H1 (cell line): ENCODE measurements around the gene PAQR4. TPM values are rescaled to one million over a fixed set of nuclear protein-coding genes. Genes with fewer than 3 reads are reported as not detected.

Experiments
- EGR1 ChIP-seq: IDR thresholded peaks from 2 replicates; pipeline ENCODE4 v1.6.1; 2011; ENCODE audit warnings: low read depth, low read length, borderline replicate concordance
- NANOG ChIP-seq: IDR thresholded peaks from 2 replicates; pipeline ENCODE4 v1.6.1; 2011; ENCODE audit warnings: low read length, low read depth, mild to moderate bottlenecking, inconsistent platforms; ENCODE audit not compliant: insufficient read depth, poor library complexity, severe bottlenecking
- POLR2A ChIP-seq, 2 experiments: IDR thresholded peaks; 1 replicate in 1 of 2; 2 replicates in 1 of 2; pipeline ENCODE4 v1.6.1; 2011; ENCODE audit warnings: low read depth in 2 of 2, low read length in 2 of 2, mild to moderate bottlenecking in 2 of 2; ENCODE audit errors: control extremely low read depth in 1 of 2
- POLR2AphosphoS5 ChIP-seq: IDR thresholded peaks from 2 replicates; pipeline ENCODE4 v1.6.1; 2011; ENCODE audit warnings: low read depth, low read length
- polyA plus RNA-seq, 7 experiments: library from polyadenylated mRNA; depleted of rRNA in 3 of 7; stranded (reverse) in 5 of 7; unstranded in 2 of 7; fragments of >200 nt in 5 of 7; fragments of 200-250 nt in 2 of 7; gene quantifications; 1 replicate in 5 of 7; 2 replicates in 1 of 7; 4 replicates in 1 of 7; pipeline versions ENCODE4 v1.2.1 to v1.2.3, GENCODE V29; 2011 to 2013; ENCODE audit warnings: missing spikeins in 2 of 7, mixed read lengths in 2 of 7
- total RNA-seq: library from RNA; stranded (reverse); fragmentation: NEBNext Ultra II Directional; extraction: Animal tissue kit (Norgen Biotek cat#: 25700); gene quantifications from 2 replicates; pipeline ENCODE4 v1.2.1, GENCODE V29; 2021
- TF ChIP-seq, protein P1 (sequence below): fragments of 300-600 bp; sonication (generic); IDR thresholded peaks from 2 replicates; pipeline ENCODE4 v1.7.1; 2012; ENCODE audit warnings: low read length, moderate library complexity, mild to moderate bottlenecking, inconsistent platforms; ENCODE audit not compliant: insufficient replicate concordance

Gene PAQR4
- total and polyA plus RNA-seq, 2 of the 8 experiments (the other 6 are each of a cell fraction or from before 2014, with no cell fraction given): 28.2 to 34.6 TPM

DNA sequence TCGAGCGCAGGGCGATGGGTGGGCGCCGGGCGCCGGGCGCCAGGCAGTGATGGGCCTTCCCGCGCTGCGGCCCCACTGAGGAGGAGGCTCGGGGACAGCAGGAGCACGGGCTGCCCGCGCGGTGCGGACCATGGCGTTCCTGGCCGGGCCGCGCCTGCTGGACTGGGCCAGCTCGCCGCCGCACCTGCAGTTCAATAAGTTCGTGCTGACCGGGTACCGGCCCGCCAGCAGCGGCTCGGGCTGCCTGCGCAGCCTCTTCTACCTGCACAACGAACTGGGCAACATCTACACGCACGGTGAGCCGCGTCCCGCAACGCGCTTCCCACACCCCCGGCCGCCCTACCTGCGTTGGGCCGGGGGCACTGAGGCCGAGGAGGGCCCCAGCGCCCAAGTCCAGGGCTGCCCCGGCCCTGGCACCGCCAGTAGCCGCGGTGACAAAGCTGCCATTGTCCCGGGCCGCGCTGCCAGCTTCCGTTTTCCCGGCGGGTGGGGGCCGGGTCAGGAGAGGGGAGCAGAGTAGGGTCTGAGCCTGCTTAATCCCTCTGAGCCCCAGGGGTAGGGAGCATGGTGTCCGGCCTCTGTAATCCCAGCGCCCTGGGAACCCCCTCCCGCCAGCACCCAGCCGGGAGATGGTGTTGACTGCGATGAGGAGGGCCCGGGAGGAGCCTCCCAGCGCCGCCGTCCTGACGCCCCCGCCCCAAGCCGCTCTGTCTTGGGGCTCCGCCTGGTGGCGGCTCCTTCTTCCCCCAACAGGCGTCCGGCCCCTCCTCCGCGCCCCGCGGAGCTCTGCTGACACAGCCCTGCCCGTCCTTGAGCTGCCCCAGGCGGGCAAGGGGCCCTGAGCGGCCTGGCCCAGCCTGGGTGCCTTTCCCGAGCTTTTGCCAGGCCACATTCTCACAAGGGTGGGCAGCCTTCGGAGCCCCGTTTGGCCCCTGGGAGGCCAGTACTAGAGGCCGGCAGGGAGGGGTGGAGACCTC is 685 bp downstream of the PAQR4 start (continued):
- TF ChIP-seq, protein P1, sequence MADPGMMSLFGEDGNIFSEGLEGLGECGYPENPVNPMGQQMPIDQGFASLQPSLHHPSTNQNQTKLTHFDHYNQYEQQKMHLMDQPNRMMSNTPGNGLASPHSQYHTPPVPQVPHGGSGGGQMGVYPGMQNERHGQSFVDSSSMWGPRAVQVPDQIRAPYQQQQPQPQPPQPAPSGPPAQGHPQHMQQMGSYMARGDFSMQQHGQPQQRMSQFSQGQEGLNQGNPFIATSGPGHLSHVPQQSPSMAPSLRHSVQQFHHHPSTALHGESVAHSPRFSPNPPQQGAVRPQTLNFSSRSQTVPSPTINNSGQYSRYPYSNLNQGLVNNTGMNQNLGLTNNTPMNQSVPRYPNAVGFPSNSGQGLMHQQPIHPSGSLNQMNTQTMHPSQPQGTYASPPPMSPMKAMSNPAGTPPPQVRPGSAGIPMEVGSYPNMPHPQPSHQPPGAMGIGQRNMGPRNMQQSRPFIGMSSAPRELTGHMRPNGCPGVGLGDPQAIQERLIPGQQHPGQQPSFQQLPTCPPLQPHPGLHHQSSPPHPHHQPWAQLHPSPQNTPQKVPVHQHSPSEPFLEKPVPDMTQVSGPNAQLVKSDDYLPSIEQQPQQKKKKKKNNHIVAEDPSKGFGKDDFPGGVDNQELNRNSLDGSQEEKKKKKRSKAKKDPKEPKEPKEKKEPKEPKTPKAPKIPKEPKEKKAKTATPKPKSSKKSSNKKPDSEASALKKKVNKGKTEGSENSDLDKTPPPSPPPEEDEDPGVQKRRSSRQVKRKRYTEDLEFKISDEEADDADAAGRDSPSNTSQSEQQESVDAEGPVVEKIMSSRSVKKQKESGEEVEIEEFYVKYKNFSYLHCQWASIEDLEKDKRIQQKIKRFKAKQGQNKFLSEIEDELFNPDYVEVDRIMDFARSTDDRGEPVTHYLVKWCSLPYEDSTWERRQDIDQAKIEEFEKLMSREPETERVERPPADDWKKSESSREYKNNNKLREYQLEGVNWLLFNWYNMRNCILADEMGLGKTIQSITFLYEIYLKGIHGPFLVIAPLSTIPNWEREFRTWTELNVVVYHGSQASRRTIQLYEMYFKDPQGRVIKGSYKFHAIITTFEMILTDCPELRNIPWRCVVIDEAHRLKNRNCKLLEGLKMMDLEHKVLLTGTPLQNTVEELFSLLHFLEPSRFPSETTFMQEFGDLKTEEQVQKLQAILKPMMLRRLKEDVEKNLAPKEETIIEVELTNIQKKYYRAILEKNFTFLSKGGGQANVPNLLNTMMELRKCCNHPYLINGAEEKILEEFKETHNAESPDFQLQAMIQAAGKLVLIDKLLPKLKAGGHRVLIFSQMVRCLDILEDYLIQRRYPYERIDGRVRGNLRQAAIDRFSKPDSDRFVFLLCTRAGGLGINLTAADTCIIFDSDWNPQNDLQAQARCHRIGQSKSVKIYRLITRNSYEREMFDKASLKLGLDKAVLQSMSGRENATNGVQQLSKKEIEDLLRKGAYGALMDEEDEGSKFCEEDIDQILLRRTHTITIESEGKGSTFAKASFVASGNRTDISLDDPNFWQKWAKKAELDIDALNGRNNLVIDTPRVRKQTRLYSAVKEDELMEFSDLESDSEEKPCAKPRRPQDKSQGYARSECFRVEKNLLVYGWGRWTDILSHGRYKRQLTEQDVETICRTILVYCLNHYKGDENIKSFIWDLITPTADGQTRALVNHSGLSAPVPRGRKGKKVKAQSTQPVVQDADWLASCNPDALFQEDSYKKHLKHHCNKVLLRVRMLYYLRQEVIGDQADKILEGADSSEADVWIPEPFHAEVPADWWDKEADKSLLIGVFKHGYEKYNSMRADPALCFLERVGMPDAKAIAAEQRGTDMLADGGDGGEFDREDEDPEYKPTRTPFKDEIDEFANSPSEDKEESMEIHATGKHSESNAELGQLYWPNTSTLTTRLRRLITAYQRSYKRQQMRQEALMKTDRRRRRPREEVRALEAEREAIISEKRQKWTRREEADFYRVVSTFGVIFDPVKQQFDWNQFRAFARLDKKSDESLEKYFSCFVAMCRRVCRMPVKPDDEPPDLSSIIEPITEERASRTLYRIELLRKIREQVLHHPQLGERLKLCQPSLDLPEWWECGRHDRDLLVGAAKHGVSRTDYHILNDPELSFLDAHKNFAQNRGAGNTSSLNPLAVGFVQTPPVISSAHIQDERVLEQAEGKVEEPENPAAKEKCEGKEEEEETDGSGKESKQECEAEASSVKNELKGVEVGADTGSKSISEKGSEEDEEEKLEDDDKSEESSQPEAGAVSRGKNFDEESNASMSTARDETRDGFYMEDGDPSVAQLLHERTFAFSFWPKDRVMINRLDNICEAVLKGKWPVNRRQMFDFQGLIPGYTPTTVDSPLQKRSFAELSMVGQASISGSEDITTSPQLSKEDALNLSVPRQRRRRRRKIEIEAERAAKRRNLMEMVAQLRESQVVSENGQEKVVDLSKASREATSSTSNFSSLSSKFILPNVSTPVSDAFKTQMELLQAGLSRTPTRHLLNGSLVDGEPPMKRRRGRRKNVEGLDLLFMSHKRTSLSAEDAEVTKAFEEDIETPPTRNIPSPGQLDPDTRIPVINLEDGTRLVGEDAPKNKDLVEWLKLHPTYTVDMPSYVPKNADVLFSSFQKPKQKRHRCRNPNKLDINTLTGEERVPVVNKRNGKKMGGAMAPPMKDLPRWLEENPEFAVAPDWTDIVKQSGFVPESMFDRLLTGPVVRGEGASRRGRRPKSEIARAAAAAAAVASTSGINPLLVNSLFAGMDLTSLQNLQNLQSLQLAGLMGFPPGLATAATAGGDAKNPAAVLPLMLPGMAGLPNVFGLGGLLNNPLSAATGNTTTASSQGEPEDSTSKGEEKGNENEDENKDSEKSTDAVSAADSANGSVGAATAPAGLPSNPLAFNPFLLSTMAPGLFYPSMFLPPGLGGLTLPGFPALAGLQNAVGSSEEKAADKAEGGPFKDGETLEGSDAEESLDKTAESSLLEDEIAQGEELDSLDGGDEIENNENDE: no peak
- peak; percentile 96 for TF ChIP-seq EGR1
- peak in 1 of 2 experiments; percentile 44; a peak in 1 of 3 replicates for TF ChIP-seq POLR2A (IDR thresholded peaks at IDR 0.05; ENCODE audit: control extremely low read depth in 1 of 2, low read depth in 2 of 2, low read length in 2 of 2)
- TF ChIP-seq POLR2AphosphoS5: peak; percentile 18; the same call in 1 of the 2 replicates
- TF ChIP-seq NANOG: peak; percentile 33
